Measurements from ENCODE around the gene LONP2.

- no peak for TF ChIP-seq CTCF (IDR thresholded peaks at IDR 0.05)
- TF ChIP-seq RAD21 (conservative IDR thresholded peaks at IDR 0.05 in 1 of 2, IDR thresholded peaks at IDR 0.05 in 1 of 2) = no peak
- TF ChIP-seq POLR2A (IDR thresholded peaks at IDR 0.05; ENCODE audit: low read length) = no peak
- no peak for TF ChIP-seq CBX8 (IDR thresholded peaks at IDR 0.05)
- no peak for TF ChIP-seq BCL3 (IDR thresholded peaks at IDR 0.05)
- no peak for TF ChIP-seq JUNB (IDR thresholded peaks at IDR 0.05)
- TF ChIP-seq E2F6 (IDR thresholded peaks at IDR 0.05; ENCODE audit: borderline replicate concordance, low read depth) = no peak
- TF ChIP-seq MAFK (IDR thresholded peaks at IDR 0.05; ENCODE audit: partially characterized antibody) = no peak
- TF ChIP-seq POLR2AphosphoS2 (conservative IDR thresholded peaks at IDR 0.05; ENCODE audit: low read length) = no peak
- TF ChIP-seq HOXB5 (CRISPR knock-in tag; IDR thresholded peaks at IDR 0.05) = no peak
- no peak for TF ChIP-seq GATA3 (IDR thresholded peaks at IDR 0.05; ENCODE audit: borderline replicate concordance)
- no peak for TF ChIP-seq JUN (IDR thresholded peaks at IDR 0.05)
- no peak for TF ChIP-seq EHF (CRISPR knock-in tag; IDR thresholded peaks at IDR 0.05)
- TF ChIP-seq HMGXB4 (CRISPR knock-in tag; IDR thresholded peaks at IDR 0.05; ENCODE audit: borderline replicate concordance) = no peak
These were observed 43.1 kb downstream of the LONP2 start for GRCh38 chr16:48287239-48287638.
